ENCODE data around the gene SMC4. TPM values are rescaled to one million over a fixed set of nuclear protein-coding genes. Genes with fewer than 3 reads are reported as not detected.

The SMC4 gene
- total and polyA plus RNA-seq, 2 of the 8 experiments (the other 6 are each of a cell fraction or from before 2014, with no cell fraction given): 26.6 to 118 TPM

- no peak overlapping the region for H4K91ac ChIP-seq (replicated peaks; ENCODE audit: insufficient read length, low read length)
- peaks cover 0 to 4% (median 0%) of the 10 kb centered on the region in 4 experiments; a peak in 1 of 7 replicates for H3K4me1 ChIP-seq (replicated peaks in 1 of 4; ENCODE audit: control insufficient read depth in 3 of 4, insufficient read depth in 4 of 4, low read length in 3 of 4)
- H3K27me3 ChIP-seq (replicated peaks in 1 of 4; ENCODE audit: control insufficient read depth in 3 of 4, extremely low read depth in 1 of 4, insufficient read depth in 3 of 4, low read length in 3 of 4): no peaks in the 10 kb centered on the region; a peak in 1 of 7 replicates
- TF ChIP-seq, protein P1, sequence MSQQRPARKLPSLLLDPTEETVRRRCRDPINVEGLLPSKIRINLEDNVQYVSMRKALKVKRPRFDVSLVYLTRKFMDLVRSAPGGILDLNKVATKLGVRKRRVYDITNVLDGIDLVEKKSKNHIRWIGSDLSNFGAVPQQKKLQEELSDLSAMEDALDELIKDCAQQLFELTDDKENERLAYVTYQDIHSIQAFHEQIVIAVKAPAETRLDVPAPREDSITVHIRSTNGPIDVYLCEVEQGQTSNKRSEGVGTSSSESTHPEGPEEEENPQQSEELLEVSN (IDR thresholded peaks at IDR 0.05): no peak
- TF ChIP-seq SP4 (IDR thresholded peaks at IDR 0.05; ENCODE audit: low read length): no peak
- TF ChIP-seq GTF2F1 (IDR thresholded peaks at IDR 0.05; ENCODE audit: borderline replicate concordance, low read depth, low read length): no peak
- no peak for TF ChIP-seq RAD21 (IDR thresholded peaks at IDR 0.05 in 1 of 2, conservative IDR thresholded peaks at IDR 0.05 in 1 of 2; ENCODE audit: low read depth in 2 of 2, low read length in 2 of 2)
- no peak for TF ChIP-seq NRF1 (IDR thresholded peaks at IDR 0.05; ENCODE audit: low read depth, low read length)
- no peak for TF ChIP-seq POLR2A (IDR thresholded peaks at IDR 0.05; ENCODE audit: control extremely low read depth in 1 of 2, low read depth in 2 of 2, low read length in 2 of 2)
- no peak for TF ChIP-seq EP300 (IDR thresholded peaks at IDR 0.05; ENCODE audit: borderline replicate concordance in 1 of 2, low read depth in 2 of 2, low read length in 2 of 2)
- no peak for TF ChIP-seq MAFK (IDR thresholded peaks at IDR 0.05; ENCODE audit: low read depth, low read length)
- TF ChIP-seq JUN (IDR thresholded peaks at IDR 0.05; ENCODE audit: low read depth, low read length): no peak
- TF ChIP-seq YY1 (IDR thresholded peaks at IDR 0.05; ENCODE audit: low read depth, low read length): no peak
- H4K5ac ChIP-seq (ENCODE audit: insufficient read length, low read depth, low read length): no peak overlapping the region
- H3K14ac ChIP-seq (ENCODE audit: insufficient read length): no peak overlapping the region
- WGBS, 2 experiments (ENCODE audit: extremely low coverage in 1 of 2, insufficient coverage in 1 of 2, insufficient read length in 1 of 2, insufficient replicate concordance in 2 of 2, low coverage in 1 of 2, low lambda C conversion rate in 2 of 2, missing lambda C conversion rate in 1 of 2): 85% methylated on average over 1 of the region's 1 CpG; no CpG with 5 or more reads in 1 of the 2 experiments
- ChIA-PET POLR2A (ENCODE audit: partially characterized antibody) (no interaction called here), CTCF (ENCODE audit: partially characterized antibody) (interaction anchor here (0.8 to 3.0 kb wide), 3 partner anchors 8 to 14 kb away, joined by 3 to 13 read pairs (median 4); partner anchors contain the start of gene TRIM59)
- no peak overlapping the region for H3K23ac ChIP-seq (ENCODE audit: insufficient read length)
- H3K9me3 ChIP-seq (ENCODE audit: insufficient read depth in 2 of 2, low read depth in 1 of 2, low read length in 1 of 2): peaks cover 7 to 11% of the 10 kb centered on the region in 2 experiments; a peak in 3 of 4 replicates
- H2AFZ ChIP-seq (ENCODE audit: low read length): no peak overlapping the region
- no peaks in the 10 kb centered on the region for H4K20me1 ChIP-seq (replicated peaks in 1 of 2; ENCODE audit: control insufficient read depth in 1 of 2, insufficient read depth in 2 of 2, low read length in 2 of 2)
- H3K18ac ChIP-seq (ENCODE audit: extremely low read depth, low read length): no peak overlapping the region
- H3K27ac ChIP-seq (ENCODE audit: low read depth, low read length): no peak overlapping the region
- H2BK20ac ChIP-seq (ENCODE audit: low read length): no peak overlapping the region
- no peaks in the 10 kb centered on the region for H3K23me2 ChIP-seq (ENCODE audit: low read depth, low read length)
- H4K8ac ChIP-seq (ENCODE audit: extremely low read depth, insufficient read depth, low read length): no peak overlapping the region
- no peak overlapping the region for H2BK5ac ChIP-seq (ENCODE audit: low read depth, low read length)
- FAIRE-seq: no peak
- no peaks in the 10 kb centered on the region for H3K79me2 ChIP-seq (ENCODE audit: control insufficient read depth in 1 of 2, insufficient read depth in 2 of 2, low read length in 2 of 2)
- no peak overlapping the region for H3K4me2 ChIP-seq (ENCODE audit: insufficient read depth in 1 of 2, low read depth in 2 of 2, low read length in 2 of 2)
- no peak for DNase-seq (ENCODE audit: low read depth in 1 of 2, low spot score in 2 of 2)
- no peak overlapping the region for H2BK120ac ChIP-seq (replicated peaks; ENCODE audit: low read depth, low read length)
- H2BK15ac ChIP-seq (ENCODE audit: low read length): no peak overlapping the region
- H2BK12ac ChIP-seq (ENCODE audit: low read depth, low read length): no peak overlapping the region
- no peak overlapping the region for H3K56ac ChIP-seq (replicated peaks; ENCODE audit: insufficient read length, low read depth, low read length)
- no peak overlapping the region for H2AK5ac ChIP-seq (ENCODE audit: low read depth, low read length)
- no peaks in the 10 kb centered on the region for H3K79me1 ChIP-seq (ENCODE audit: low read depth, low read length)
- H3K36me3 ChIP-seq (ENCODE audit: control insufficient read depth in 2 of 4, insufficient read depth in 4 of 4, low read length in 3 of 4): no peaks in the 10 kb centered on the region
- H3K9ac ChIP-seq (replicated peaks in 1 of 4; ENCODE audit: extremely low read depth in 1 of 4, low read depth in 3 of 4, low read length in 3 of 4): no peak overlapping the region
- no peak overlapping the region for H3K4ac ChIP-seq (replicated peaks; ENCODE audit: insufficient read length, low read depth, low read length)
- no peak overlapping the region for H3K4me3 ChIP-seq (ENCODE audit: extremely low read depth in 1 of 4, insufficient read depth in 2 of 4, low read depth in 3 of 4, low read length in 4 of 4)
These were observed 65.5 kb downstream of the SMC4 start for GRCh38 chr3:160464971-160465370.
